Adrenal gland (tissue), 12 donors: ENCODE results near the gene SDC3. TPM values are rescaled to one million over a fixed set of nuclear protein-coding genes. Genes with fewer than 3 reads are reported as not detected.

Source experiments
- DNase-seq, 7 donors: peaks; one replicate each; pipeline ENCODE4 v3.0.0-alpha.2; 2019 to 2020
- H3K27ac ChIP-seq, 5 donors: fragments of 200-600 bp; sonication (generic) in 4 of 5; 1 replicate in 3 of 5; 2 replicates in 2 of 5; pipeline versions ENCODE4 v1.5.1 to v1.8.0; 2016 to 2020; ENCODE audit warnings: mild to moderate bottlenecking in 1 of 5
- H3K27me3 ChIP-seq: fragments of 200-600 bp; 2 replicates; pipeline ENCODE4 v1.8.0; 2021
- H3K36me3 ChIP-seq, 2 donors: fragments of 200-600 bp; replicated peaks in 1 of 2; 1 replicate in 1 of 2; 2 replicates in 1 of 2; pipeline versions ENCODE4 v1.5.1 to v1.8.0; 2018 to 2022
- H3K4me1 ChIP-seq, 2 donors: fragments of 200-600 bp; replicated peaks in 1 of 2; 1 replicate in 1 of 2; 2 replicates in 1 of 2; pipeline versions ENCODE4 v1.5.1 to v1.8.0; 2018 to 2021
- H3K4me3 ChIP-seq, 4 donors: fragments of 200-600 bp; sonication (generic) in 3 of 4; one replicate each; pipeline ENCODE4 v1.5.1; 2016 to 2018
- H3K9me3 ChIP-seq, 3 donors: fragments of 200-600 bp; sonication (generic) in 1 of 3; replicated peaks in 1 of 3; 1 replicate in 2 of 3; 2 replicates in 1 of 3; pipeline versions ENCODE4 v1.5.1 to v1.8.0; 2016 to 2021
- CTCF ChIP-seq, 6 experiments: fragments of 450-650 bp in 4 of 6; fragments of 200-600 bp in 2 of 6; sonication (generic) in 1 of 6; IDR thresholded peaks; 1 replicate in 5 of 6; 2 replicates in 1 of 6; pipeline versions ENCODE4 v1.5.1 to v1.8.0; 2016 to 2021; ENCODE audit warnings: antibody characterized with exemption in 6 of 6, mild to moderate bottlenecking in 2 of 6, moderate library complexity in 1 of 6
- POLR2A ChIP-seq, 2 donors: fragments of 450-650 bp; IDR thresholded peaks; one replicate each; pipeline ENCODE4 v1.6.1; 2017; ENCODE audit warnings: antibody characterized with exemption in 2 of 2, mild to moderate bottlenecking in 2 of 2, moderate library complexity in 1 of 2
- WGBS, 4 donors: extraction: QIAGEN DNeasy Blood & Tissue Kit in 2 of 4; methylation state at CpG; one replicate each; pipeline versions ENCODE4 v1.1.5 to v1.1.7; 2013 to 2017; 5-methylcytosine and 5-hydroxymethylcytosine counted together
- intact Hi-C, 2 donors: fragments of 100-400 bp; cut with DNase I; formaldehyde crosslinking; loops; one replicate each; pipeline versions ENCODE4 v1.14.1 to v1.15.0; 2022 to 2023
- polyA plus RNA-seq, 3 donors: library from polyadenylated mRNA; stranded (reverse); fragments of 200-250 nt in 2 of 3; fragments of 350-450 nt in 1 of 3; fragmentation: Illumina TruSeq in 1 of 3; extraction: RNeasy Lipid Tissue Mini Kit (QIAGEN cat#74804) in 1 of 3; gene quantifications; one replicate each; pipeline ENCODE4 v1.2.3, GENCODE V29; 2013 to 2014
- total RNA-seq, 9 donors: library from RNA; depleted of rRNA in 4 of 9; stranded (reverse); fragments of >200 nt in 4 of 9; fragments of 120-200 nt in 1 of 9; fragmentation: NEBNext Ultra II Directional in 1 of 9; extraction: Animal tissue kit (Norgen Biotek cat#: 25700) in 1 of 9; gene quantifications; one replicate each; pipeline versions ENCODE4 v1.1.0 to v1.2.4, GENCODE V29; 2013 to 2023
- donor health status: healthy with polysubstance abuse.
- donor health status: Bipolar disorder and iron deficiency.
- donor health status: DM: yes; HTN: yes; CAD: no.
- donor health status: DM: no; HTN: no; CAD: no.
- donor health status: DM: no; HTN: no; CAD: no.
- donor health status: DM: yes; HTN: yes; CAD: no.

SDC3 gene
- total and polyA plus RNA-seq, 12 donors, result 40.1 to 536 (median 188) TPM

DNA sequence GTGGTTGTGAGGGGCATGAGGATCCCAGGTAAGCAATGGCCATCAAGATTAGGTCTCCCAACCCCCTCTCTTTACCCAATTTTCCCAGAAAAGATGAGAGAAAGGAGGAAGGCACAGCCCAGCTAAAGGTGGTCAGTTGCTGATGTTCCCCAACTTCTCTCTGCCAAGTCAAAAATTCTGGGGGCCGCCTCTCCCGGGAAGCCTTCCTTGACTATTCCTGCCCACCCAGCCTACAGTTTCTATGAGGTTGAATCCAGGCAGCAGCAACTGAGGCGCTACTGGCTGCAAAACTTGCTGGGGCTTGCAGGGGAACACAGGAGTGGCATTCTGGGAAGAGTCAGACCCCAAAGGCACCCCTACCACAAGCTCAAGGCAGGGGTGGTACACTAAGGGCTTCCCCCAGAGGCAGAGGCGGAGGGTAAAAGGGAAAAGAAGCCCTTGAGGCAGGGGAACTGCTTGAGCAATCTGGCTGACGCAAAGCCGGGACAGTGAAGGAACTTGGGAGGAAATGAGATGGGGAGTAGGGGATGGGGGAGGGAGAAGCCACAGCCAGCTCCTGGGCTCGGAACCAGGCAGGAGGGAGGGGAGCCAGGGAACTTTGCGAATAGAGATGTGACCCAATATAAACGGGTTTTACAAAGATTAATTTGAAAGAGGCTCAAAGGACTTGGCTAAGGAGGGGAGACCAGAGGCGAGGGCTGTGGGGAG, 31.2 kb downstream of the SDC3 start:
- DNase-seq, result peak; percentile 75 to 95 (median 92)
- no peaks in the 10 kb centered on the region for H3K27me3 ChIP-seq
- H3K4me1 ChIP-seq, result peaks cover 31 to 43% of the 10 kb centered on the region in 2 donors
- H3K27ac ChIP-seq, result peak overlapping the region in 4 of 5 donors; percentile 9 to 94 (median 88)
- intact Hi-C loops, result no loop called here
- peaks cover 0 to 44% of the 10 kb centered on the region in 2 donors for H3K36me3 ChIP-seq
- no peak overlapping the region for H3K4me3 ChIP-seq
- TF ChIP-seq POLR2A (IDR thresholded peaks at IDR 0.05), result peak in 1 of 2 donors; percentile 49
- no peak for TF ChIP-seq CTCF (IDR thresholded peaks at IDR 0.05)
- peaks cover 0 to 5% (median 0%) of the 10 kb centered on the region in 3 donors for H3K9me3 ChIP-seq
- WGBS, 4 donors, result 26 to 32% (median 30%) methylated on average over 8 to 10 of the region's 10 CpGs

GRCh38 chr1:30876451-30877204, 31.9 kb downstream of the SDC3 start:
- Histone ChIP-seq H3K4me1 (peaks cover 31 to 36% of the 10 kb centered on the region in 2 donors), H3K9me3 (peaks cover 0 to 5% (median 0%) of the 10 kb centered on the region in 3 donors), H3K27ac (peak overlapping the region in 3 of 5 donors; percentile 83 to 94 (median 92)), H3K4me3 (no peak overlapping the region), H3K27me3 (no peaks in the 10 kb centered on the region), H3K36me3 (peaks cover 0 to 51% of the 10 kb centered on the region in 2 donors)
- DNase-seq, result no peak
- intact Hi-C loops, result no loop called here
- TF ChIP-seq CTCF (IDR thresholded peaks at IDR 0.05) (peak in 1 of 6 experiments; percentile 8), POLR2A (IDR thresholded peaks at IDR 0.05) (no peak)
- 90 to 93% (median 91%) methylated on average over 14 to 25 of the region's 25 CpGs for WGBS, 4 donors

GRCh38 chr1:30875916-30876315, 32.6 kb downstream of the SDC3 start:
- no peak for TF ChIP-seq POLR2A (IDR thresholded peaks at IDR 0.05)
- no peak for TF ChIP-seq CTCF (IDR thresholded peaks at IDR 0.05)
- DNase-seq, result no peak
- H3K4me3 ChIP-seq, result no peak overlapping the region
- H3K9me3 ChIP-seq, result peaks cover 0 to 5% (median 0%) of the 10 kb centered on the region in 3 donors
- H3K27me3 ChIP-seq, result no peaks in the 10 kb centered on the region
- intact Hi-C loops, result no loop called here
- peaks cover 30 to 31% of the 10 kb centered on the region in 2 donors for H3K4me1 ChIP-seq
- no peak overlapping the region for H3K27ac ChIP-seq
- 88 to 93% (median 90%) methylated on average over 9 to 11 of the region's 11 CpGs for WGBS, 4 donors
- peaks cover 0 to 55% of the 10 kb centered on the region in 2 donors for H3K36me3 ChIP-seq

GRCh38 chr1:30875197-30875596, 33.4 kb downstream of the SDC3 start:
- Histone ChIP-seq H3K27ac (peak overlapping the region in 1 of 5 donors; percentile 4), H3K36me3 (peaks cover 0 to 55% of the 10 kb centered on the region in 2 donors), H3K27me3 (no peaks in the 10 kb centered on the region), H3K4me1 (peaks cover 30 to 31% of the 10 kb centered on the region in 2 donors), H3K9me3 (peaks cover 0 to 5% (median 0%) of the 10 kb centered on the region in 3 donors), H3K4me3 (no peak overlapping the region)
- DNase-seq, result no peak
- intact Hi-C loops, result no loop called here
- WGBS, 4 donors, result 91 to 100% (median 98%) methylated on average over 2 to 6 of the region's 6 CpGs
- TF ChIP-seq CTCF (IDR thresholded peaks at IDR 0.05) (no peak), POLR2A (IDR thresholded peaks at IDR 0.05) (no peak)
